RWPE2 (cell line): ENCODE data around the gene AKR7A2.
"Not testable (repeated sequence)": the region's sequence is repeated elsewhere in the genome, so short reads cannot be mapped to it uniquely, and the experiment has no call there.

Experiments
- ATAC-seq: fragments of 200-7000 bp; cut with Tn5 transposase; 3 replicates; pipeline ENCODE4 v1.9.1; 2021; ENCODE audit warnings: low read depth
- DNase-seq: peaks from one replicate; pipeline ENCODE4 v3.0.0-alpha.2; 2020; ENCODE audit warnings: low spot score
- H3K27ac ChIP-seq: fragments of 450-650 bp; 2 replicates; pipeline ENCODE4 v1.5.1; 2017; ENCODE audit warnings: mild to moderate bottlenecking; ENCODE audit not compliant: poor library complexity, severe bottlenecking
- H3K27me3 ChIP-seq: fragments of 250-450 bp; sonication (Bioruptor Pico); 2 replicates; pipeline ENCODE4 v1.5.1; 2021; ENCODE audit warnings: mild to moderate bottlenecking, moderate library complexity; ENCODE audit not compliant: insufficient read depth, poor library complexity, severe bottlenecking
- H3K36me3 ChIP-seq: fragments of 250-450 bp; sonication (Bioruptor Pico); 2 replicates; pipeline ENCODE4 v1.5.1; 2020; ENCODE audit warnings: low read depth, mild to moderate bottlenecking, moderate library complexity
- H3K4me1 ChIP-seq: fragments of 250-450 bp; sonication (Bioruptor Pico); 2 replicates; pipeline ENCODE4 v1.5.1; 2021; ENCODE audit warnings: mild to moderate bottlenecking, moderate library complexity; ENCODE audit not compliant: insufficient read depth, poor library complexity, severe bottlenecking
- H3K4me3 ChIP-seq: fragments of 250-450 bp; sonication (Bioruptor Pico); 2 replicates; pipeline ENCODE4 v1.5.1; 2021; ENCODE audit warnings: mild to moderate bottlenecking, moderate library complexity; ENCODE audit not compliant: severe bottlenecking
- H3K9me3 ChIP-seq: fragments of 250-450 bp; sonication (Bioruptor Pico); 2 replicates; pipeline ENCODE4 v1.5.1; 2021; ENCODE audit warnings: mild to moderate bottlenecking, moderate library complexity; ENCODE audit not compliant: severe bottlenecking
- CTCF ChIP-seq: fragments of 450-650 bp; IDR thresholded peaks from one replicate; pipeline ENCODE4 v1.5.1; 2017; ENCODE audit warnings: mild to moderate bottlenecking, moderate library complexity; ENCODE audit not compliant: poor library complexity, severe bottlenecking

The AKR7A2 gene

DNA sequence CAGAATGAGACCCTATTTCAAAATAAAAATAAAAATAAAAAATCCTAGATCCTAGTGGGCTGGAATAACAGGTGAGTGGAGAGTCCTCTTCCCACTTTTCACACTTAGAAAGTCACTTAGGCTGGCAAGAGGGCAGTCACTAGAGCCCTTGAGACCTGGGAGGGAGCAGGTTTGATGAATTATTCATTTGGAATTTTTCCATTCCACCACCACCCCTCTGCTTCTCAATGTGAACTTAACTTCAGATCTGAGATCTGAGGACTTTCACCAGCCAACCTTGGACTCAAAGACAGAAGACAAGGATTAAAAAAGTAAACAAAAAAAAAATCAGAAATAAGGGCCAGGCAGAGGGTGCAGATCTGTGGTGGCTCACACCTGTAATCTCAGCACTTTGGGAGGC is 39.9 kb downstream of the AKR7A2 start:
- no peak for TF ChIP-seq CTCF
- Histone ChIP-seq H3K9me3 (no peaks in the 10 kb centered on the region), H3K4me3 (no peak overlapping the region), H3K27me3 (no peaks in the 10 kb centered on the region), H3K4me1 (no peaks in the 10 kb centered on the region), H3K27ac (no peak overlapping the region), H3K36me3 (no peaks in the 10 kb centered on the region)
- ATAC-seq, result no peak
- no peak for DNase-seq

DNA sequence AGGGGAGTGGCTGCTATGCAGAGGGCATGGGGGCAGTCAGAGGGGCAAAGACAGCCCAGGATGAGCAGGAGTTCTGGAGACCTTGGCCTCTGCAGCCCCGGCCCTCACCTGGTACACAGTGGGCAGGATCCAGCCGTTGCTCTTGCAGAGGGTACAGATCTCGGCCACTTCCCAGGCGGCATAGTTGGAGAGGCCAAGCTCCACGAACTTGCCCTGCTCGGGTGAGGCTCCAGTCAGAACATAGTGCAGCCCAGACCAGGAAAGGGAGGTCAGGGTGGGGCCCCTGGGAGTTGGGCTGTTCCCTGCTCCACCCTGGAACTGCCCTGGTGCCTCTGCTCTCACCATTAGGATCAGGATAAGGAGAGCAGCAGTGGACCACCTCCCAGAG is 41.6 kb downstream of the AKR7A2 start:
- ATAC-seq, result 0 out of 3 replicates have a peak, but pooled peaks have one; percentile 7
- H3K4me3 ChIP-seq, H3K9me3 ChIP-seq, H3K4me1 ChIP-seq, H3K27me3 ChIP-seq, DNase-seq, H3K36me3 ChIP-seq, H3K27ac ChIP-seq: not testable (repeated sequence)

DNA sequence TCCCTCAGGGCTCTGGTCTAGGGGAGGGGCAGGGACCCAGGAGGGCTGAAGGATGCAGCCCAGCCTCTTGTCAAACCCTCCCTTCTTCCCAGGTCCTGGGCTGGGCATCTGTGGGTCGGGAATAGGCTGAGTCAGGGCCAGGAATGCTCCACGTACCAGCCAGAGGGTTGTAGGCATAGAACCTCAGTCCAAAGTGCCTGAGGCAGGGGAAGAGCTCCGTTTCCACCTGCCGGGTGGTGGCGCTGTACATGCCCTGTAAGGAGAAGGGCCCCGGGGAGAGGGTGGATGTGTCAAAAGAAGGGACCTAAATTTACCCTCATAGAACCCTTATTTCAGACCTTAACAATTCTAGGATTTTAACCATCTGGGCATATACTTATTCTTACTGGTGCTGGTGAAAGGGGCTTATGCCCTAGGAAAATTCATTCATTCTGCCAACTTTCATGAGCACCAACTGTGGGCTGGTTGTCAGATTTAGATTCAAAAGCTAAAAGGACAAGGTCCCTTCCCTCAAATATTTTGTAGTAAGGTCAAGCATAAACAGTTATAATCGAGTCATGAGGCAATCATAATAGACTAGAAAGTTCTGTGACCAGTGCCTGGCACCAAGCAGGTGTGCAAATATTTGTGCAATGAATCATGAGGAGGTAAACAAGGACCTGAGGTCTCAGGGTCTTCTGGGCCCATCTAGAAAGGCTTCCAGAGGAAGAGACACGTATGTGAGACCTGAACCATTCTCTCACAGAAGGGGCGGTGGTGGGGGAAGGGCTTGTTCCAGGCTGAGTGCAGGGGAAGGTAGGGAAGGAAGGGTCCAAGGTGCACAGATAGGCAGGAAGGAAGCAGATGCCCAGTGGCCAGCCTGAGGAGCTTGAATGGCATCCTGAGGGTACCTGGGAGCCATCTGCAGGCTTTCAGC is 42.3 kb downstream of the AKR7A2 start:
- H3K27ac ChIP-seq, H3K4me3 ChIP-seq, H3K9me3 ChIP-seq, H3K4me1 ChIP-seq, H3K27me3 ChIP-seq, H3K36me3 ChIP-seq, DNase-seq: not testable (repeated sequence)
- ATAC-seq, result peak; percentile 76

GRCh38 chr1:19268445-19268844 is 43.5 kb downstream of the AKR7A2 start:
- no peak for ATAC-seq
- no peak for TF ChIP-seq CTCF

GRCh38 chr1:19262744-19263143 is 49.2 kb downstream of the AKR7A2 start:
- H3K4me1 ChIP-seq, result peaks cover 3% of the 10 kb centered on the region
- ATAC-seq, result peak; percentile 8; the same call in 1 of the 3 replicates
- H3K4me3 ChIP-seq, result no peak overlapping the region
- DNase-seq, result no peak
- TF ChIP-seq CTCF, result no peak
- no peak overlapping the region for H3K27ac ChIP-seq
- H3K27me3 ChIP-seq, result no peaks in the 10 kb centered on the region
- peaks cover 23% of the 10 kb centered on the region for H3K36me3 ChIP-seq
- no peaks in the 10 kb centered on the region for H3K9me3 ChIP-seq

More at GRCh38 chr1:19268445-19268844, 43.5 kb downstream of the AKR7A2 start:
- Histone ChIP-seq H3K9me3 (no peaks in the 10 kb centered on the region), H3K4me1 (no peaks in the 10 kb centered on the region), H3K4me3 (no peak overlapping the region), H3K27ac (no peak overlapping the region), H3K27me3 (no peaks in the 10 kb centered on the region), H3K36me3 (no peaks in the 10 kb centered on the region)
- no peak for DNase-seq

DNA sequence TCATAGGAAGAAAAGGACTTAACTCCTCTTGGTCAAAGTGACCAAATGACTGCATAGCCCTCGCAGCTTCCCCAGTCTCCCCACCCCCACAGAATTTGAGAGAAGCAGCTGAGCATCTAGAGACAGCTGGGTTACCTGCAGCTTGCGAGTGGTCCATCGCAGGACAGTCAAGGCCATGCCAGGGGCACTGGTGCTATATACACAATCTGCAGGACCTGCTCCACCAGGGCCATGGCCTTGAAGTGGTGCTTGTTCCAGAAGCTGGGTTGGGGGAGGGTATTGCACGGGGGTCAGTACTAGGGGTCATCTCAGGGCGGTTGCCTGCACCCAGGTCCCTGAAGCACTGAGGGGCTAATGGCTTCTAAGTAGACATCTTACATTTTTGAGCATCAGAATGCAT is 49.9 kb downstream of the AKR7A2 start:
- peaks cover 3% of the 10 kb centered on the region for H3K4me1 ChIP-seq
- H3K27ac ChIP-seq, result no peak overlapping the region
- H3K27me3 ChIP-seq, result no peaks in the 10 kb centered on the region
- H3K36me3 ChIP-seq, result peaks cover 30% of the 10 kb centered on the region
- DNase-seq (no peak), ATAC-seq (no peak)
- no peak overlapping the region for H3K4me3 ChIP-seq
- TF ChIP-seq CTCF, result no peak
- H3K9me3 ChIP-seq, result no peaks in the 10 kb centered on the region
